H1 (cell line): ENCODE results near the gene PLCB1. TPM values are rescaled to one million over a fixed set of nuclear protein-coding genes. Genes with fewer than 3 reads are reported as not detected.

ENCODE experiments used
- CTCF ChIA-PET: fragments of 300-600 bp; sonication (Branson Sonifier 250); formaldehyde crosslinking; loops from one replicate; lab custom pipeline; 2021; ENCODE audit not compliant: partially characterized antibody; lab: Charles Lee
- POLR2A ChIA-PET: fragments of 300-600 bp; sonication (Branson Sonifier 250); formaldehyde crosslinking; loops from one replicate; lab custom pipeline; 2021; ENCODE audit warnings: inconsistent platforms; ENCODE audit not compliant: partially characterized antibody; lab: Charles Lee
- DNase-seq, 2 experiments: peaks; one replicate each; pipeline versions ENCODE4 v3.0.0 to v3.0.0-alpha.2; 2010 to 2022; ENCODE audit warnings: low spot score in 2 of 2, low read depth in 1 of 2, mixed read lengths in 1 of 2
- FAIRE-seq: peaks from 2 replicates; lab custom pipeline; 2011; peaks lifted over from hg19 to GRCh38; lab: Jason Lieb, UNC
- H2AFZ ChIP-seq: 2 replicates; pipeline ENCODE4 v1.8.1; 2012; ENCODE audit warnings: low read length, inconsistent platforms
- H2AK5ac ChIP-seq: 2 replicates; pipeline ENCODE4 v1.6.1; 2013; ENCODE audit warnings: low read depth, low read length
- H2BK120ac ChIP-seq: replicated peaks from 2 replicates; pipeline ENCODE3; 2013; ENCODE audit warnings: low read depth, low read length, inconsistent platforms
- H2BK12ac ChIP-seq: 2 replicates; pipeline ENCODE4 v1.6.1; 2013; ENCODE audit warnings: low read depth, low read length
- H2BK15ac ChIP-seq: 2 replicates; pipeline ENCODE4 v1.6.1; 2013; ENCODE audit warnings: low read length
- H2BK20ac ChIP-seq: 2 replicates; pipeline ENCODE4 v1.6.1; 2013; ENCODE audit warnings: low read length
- H2BK5ac ChIP-seq: 2 replicates; pipeline ENCODE4 v1.6.1; 2013; ENCODE audit warnings: low read depth, low read length
- H3K14ac ChIP-seq: 2 replicates; pipeline ENCODE4 v1.6.1; 2013; ENCODE audit warnings: inconsistent platforms; ENCODE audit not compliant: insufficient read length
- H3K18ac ChIP-seq: 2 replicates; pipeline ENCODE4 v1.6.1; 2013; ENCODE audit warnings: low read length; ENCODE audit errors: extremely low read depth
- H3K23ac ChIP-seq: 2 replicates; pipeline ENCODE4 v1.6.1; 2013; ENCODE audit warnings: inconsistent platforms; ENCODE audit not compliant: insufficient read length
- H3K23me2 ChIP-seq: 2 replicates; pipeline ENCODE4 v1.6.1; 2013; ENCODE audit warnings: low read depth, low read length
- H3K27ac ChIP-seq: 2 replicates; pipeline ENCODE4 v1.6.1; 2011; ENCODE audit warnings: low read depth, low read length, inconsistent platforms
- H3K27me3 ChIP-seq, 4 experiments: replicated peaks in 1 of 4; 1 replicate in 1 of 4; 2 replicates in 3 of 4; pipeline versions ENCODE4 v1.6.1 to v1.8.1; 2011 to 2013; ENCODE audit warnings: low read length in 3 of 4, mild to moderate bottlenecking in 3 of 4, inconsistent platforms in 2 of 4, mixed read lengths in 2 of 4, moderate library complexity in 1 of 4; ENCODE audit not compliant: control insufficient read depth in 3 of 4, insufficient read depth in 3 of 4; ENCODE audit errors: extremely low read depth in 1 of 4
- H3K36me3 ChIP-seq, 4 experiments: 2 replicates each; pipeline versions ENCODE4 v1.6.1 to v1.8.1; 2011 to 2013; ENCODE audit warnings: mild to moderate bottlenecking in 4 of 4, low read length in 3 of 4, moderate library complexity in 2 of 4, control low read depth in 1 of 4, inconsistent platforms in 1 of 4; ENCODE audit not compliant: insufficient read depth in 4 of 4, control insufficient read depth in 2 of 4
- H3K4ac ChIP-seq: replicated peaks from 2 replicates; pipeline ENCODE3; 2013; ENCODE audit warnings: low read length, low read depth, mixed read lengths, inconsistent platforms; ENCODE audit not compliant: insufficient read length
- H3K4me1 ChIP-seq, 4 experiments: replicated peaks in 1 of 4; 1 replicate in 1 of 4; 2 replicates in 3 of 4; pipeline versions ENCODE4 v1.6.1 to v1.8.1; 2011 to 2013; ENCODE audit warnings: low read length in 3 of 4, inconsistent platforms in 2 of 4, mixed read lengths in 1 of 4; ENCODE audit not compliant: insufficient read depth in 4 of 4, control insufficient read depth in 3 of 4
- H3K4me2 ChIP-seq, 2 experiments: 2 replicates each; pipeline versions ENCODE4 v1.6.1 to v1.8.1; 2011 to 2013; ENCODE audit warnings: low read depth in 2 of 2, low read length in 2 of 2, control low read depth in 1 of 2, inconsistent platforms in 1 of 2, mild to moderate bottlenecking in 1 of 2; ENCODE audit not compliant: insufficient read depth in 1 of 2
- H3K4me3 ChIP-seq, 4 experiments: fragments of 200-600, 300-600 bp in 1 of 4; sonication (generic), shearing (Covaris generic), sonication (Bioruptor Twin) in 1 of 4; 2 replicates each; pipeline versions ENCODE4 v1.5.1 to v1.8.1; 2011 to 2016; ENCODE audit warnings: low read length in 4 of 4, low read depth in 3 of 4, control low read depth in 2 of 4, inconsistent platforms in 2 of 4, mild to moderate bottlenecking in 2 of 4, mixed read lengths in 1 of 4, moderate library complexity in 1 of 4; ENCODE audit not compliant: insufficient read depth in 2 of 4; ENCODE audit errors: extremely low read depth in 1 of 4
- H3K56ac ChIP-seq: replicated peaks from 2 replicates; pipeline ENCODE3; 2013; ENCODE audit warnings: low read depth, mild to moderate bottlenecking, mixed read lengths, low read length, inconsistent platforms; ENCODE audit not compliant: insufficient read length
- H3K79me1 ChIP-seq: 2 replicates; pipeline ENCODE4 v1.6.1; 2013; ENCODE audit warnings: low read depth, low read length, control low read depth
- H3K79me2 ChIP-seq, 2 experiments: 2 replicates each; pipeline versions ENCODE4 v1.6.1 to v1.8.1; 2012 to 2013; ENCODE audit warnings: low read length in 2 of 2, mild to moderate bottlenecking in 2 of 2, inconsistent platforms in 1 of 2; ENCODE audit not compliant: insufficient read depth in 2 of 2, control insufficient read depth in 1 of 2
- H3K9ac ChIP-seq, 4 experiments: replicated peaks in 1 of 4; 1 replicate in 1 of 4; 2 replicates in 3 of 4; pipeline versions ENCODE4 v1.6.1 to v1.8.1; 2011 to 2013; ENCODE audit warnings: low read depth in 3 of 4, low read length in 3 of 4, control low read depth in 2 of 4, mild to moderate bottlenecking in 2 of 4, moderate library complexity in 2 of 4, inconsistent platforms in 1 of 4; ENCODE audit errors: extremely low read depth in 1 of 4
- H3K9me3 ChIP-seq, 2 experiments: 2 replicates each; pipeline versions ENCODE4 v1.6.1 to v1.8.1; 2012 to 2013; ENCODE audit warnings: mild to moderate bottlenecking in 2 of 2, moderate library complexity in 2 of 2, control low read depth in 1 of 2, inconsistent platforms in 1 of 2, low read depth in 1 of 2, low read length in 1 of 2, mixed read lengths in 1 of 2; ENCODE audit not compliant: insufficient read depth in 2 of 2
- H4K20me1 ChIP-seq, 2 experiments: replicated peaks in 1 of 2; 2 replicates each; pipeline versions ENCODE3 to v1.8.1; 2011 to 2013; ENCODE audit warnings: inconsistent platforms in 2 of 2, low read length in 2 of 2, mild to moderate bottlenecking in 1 of 2; ENCODE audit not compliant: insufficient read depth in 2 of 2, control insufficient read depth in 1 of 2
- H4K5ac ChIP-seq: 2 replicates; pipeline ENCODE4 v1.6.1; 2013; ENCODE audit warnings: low read length, low read depth, mixed read lengths, inconsistent platforms; ENCODE audit not compliant: insufficient read length
- H4K8ac ChIP-seq: 2 replicates; pipeline ENCODE4 v1.8.0; 2013; ENCODE audit warnings: mild to moderate bottlenecking, moderate library complexity, low read length, inconsistent platforms; ENCODE audit not compliant: insufficient read depth; ENCODE audit errors: extremely low read depth
- H4K91ac ChIP-seq: replicated peaks from 2 replicates; pipeline ENCODE3; 2013; ENCODE audit warnings: low read length, mixed read lengths, inconsistent platforms; ENCODE audit not compliant: insufficient read length
- BACH1 ChIP-seq: IDR thresholded peaks from 2 replicates; pipeline ENCODE4 v1.6.1; 2012; ENCODE audit warnings: low read length, improper control_type of control experiment
- CBX8 ChIP-seq: fragments of 300-800, 300-1000 bp; sonication (generic); IDR thresholded peaks from 2 replicates; pipeline ENCODE4 v1.7.1; 2016; ENCODE audit warnings: low read depth, low read length, borderline replicate concordance
- EGR1 ChIP-seq: IDR thresholded peaks from 2 replicates; pipeline ENCODE4 v1.6.1; 2011; ENCODE audit warnings: low read depth, low read length, borderline replicate concordance
- EZH2 ChIP-seq: fragments of 200-600 bp; sonication (generic); IDR thresholded peaks from 2 replicates; pipeline ENCODE4 v1.7.1; 2012; ENCODE audit warnings: low read depth, mild to moderate bottlenecking, moderate library complexity, low read length, inconsistent platforms; ENCODE audit not compliant: severe bottlenecking
- FOSL1 ChIP-seq: IDR thresholded peaks from 2 replicates; pipeline ENCODE4 v1.6.1; 2011; ENCODE audit warnings: mild to moderate bottlenecking, low read depth, low read length, moderate library complexity; ENCODE audit not compliant: insufficient read depth
- GTF2F1 ChIP-seq: IDR thresholded peaks from 2 replicates; pipeline ENCODE4 v1.6.1; 2012; ENCODE audit warnings: low read depth, low read length, improper control_type of control experiment, borderline replicate concordance
- MAX ChIP-seq: IDR thresholded peaks from 2 replicates; pipeline ENCODE4 v1.6.1; 2012; ENCODE audit warnings: inconsistent platforms
- RAD21 ChIP-seq, 2 experiments: IDR thresholded peaks in 1 of 2; conservative IDR thresholded peaks in 1 of 2; 2 replicates each; pipeline ENCODE4 v1.6.1; 2011; ENCODE audit warnings: low read depth in 2 of 2, low read length in 2 of 2, improper control_type of control experiment in 1 of 2, inconsistent platforms in 1 of 2, mild to moderate bottlenecking in 1 of 2, moderate library complexity in 1 of 2
- SAP30 ChIP-seq: fragments of 300-600 bp; sonication (generic); IDR thresholded peaks from 2 replicates; pipeline ENCODE4 v1.7.1; 2012; ENCODE audit warnings: low read length, moderate library complexity, mild to moderate bottlenecking, inconsistent platforms; ENCODE audit not compliant: insufficient read depth, insufficient replicate concordance
- SP1 ChIP-seq: IDR thresholded peaks from 2 replicates; pipeline ENCODE4 v1.6.1; 2011; ENCODE audit warnings: low read depth, low read length
- SP4 ChIP-seq: IDR thresholded peaks from 2 replicates; pipeline ENCODE4 v1.6.1; 2012; ENCODE audit warnings: low read length, inconsistent platforms
- TCF12 ChIP-seq: IDR thresholded peaks from 2 replicates; pipeline ENCODE4 v1.6.1; 2011; ENCODE audit warnings: low read depth, mild to moderate bottlenecking, low read length
- TEAD4 ChIP-seq: IDR thresholded peaks from 2 replicates; pipeline ENCODE4 v1.6.1; 2012; ENCODE audit warnings: low read depth, low read length, inconsistent platforms, mixed read lengths
- WGBS, 2 experiments: shearing (Covaris generic) in 1 of 2; methylation state at CpG; one replicate each; pipeline versions ENCODE4 v1.1.6 to v1.1.7; 2013 to 2015; ENCODE audit warnings: low lambda C conversion rate in 2 of 2, mixed read lengths in 2 of 2, inconsistent platforms in 1 of 2, low coverage in 1 of 2, missing lambda C conversion rate in 1 of 2; ENCODE audit not compliant: insufficient replicate concordance in 2 of 2, insufficient coverage in 1 of 2, insufficient read length in 1 of 2; ENCODE audit errors: extremely low coverage in 1 of 2, missing lambda C conversion rate in 1 of 2; 5-methylcytosine and 5-hydroxymethylcytosine counted together
- polyA plus RNA-seq, 7 experiments: library from polyadenylated mRNA; depleted of rRNA in 3 of 7; stranded (reverse) in 5 of 7; unstranded in 2 of 7; fragments of >200 nt in 5 of 7; fragments of 200-250 nt in 2 of 7; gene quantifications; 1 replicate in 5 of 7; 2 replicates in 1 of 7; 4 replicates in 1 of 7; pipeline versions ENCODE4 v1.2.1 to v1.2.3, GENCODE V29; 2011 to 2013; ENCODE audit warnings: missing spikeins in 2 of 7, mixed read lengths in 2 of 7
- total RNA-seq: library from RNA; stranded (reverse); fragmentation: NEBNext Ultra II Directional; extraction: Animal tissue kit (Norgen Biotek cat#: 25700); gene quantifications from 2 replicates; pipeline ENCODE4 v1.2.1, GENCODE V29; 2021

Gene PLCB1
- total and polyA plus RNA-seq, 2 of the 8 experiments (the other 6 are each of a cell fraction or from before 2014, with no cell fraction given) = 2.6 to 9.1 TPM

- H2BK12ac ChIP-seq = no peak overlapping the region
- no peak overlapping the region for H3K56ac ChIP-seq
- no peak for FAIRE-seq
- DNase-seq = no peak
- no peak overlapping the region for H2BK5ac ChIP-seq
- H3K36me3 ChIP-seq = no peaks in the 10 kb centered on the region
- H2BK15ac ChIP-seq = no peak overlapping the region
- no peaks in the 10 kb centered on the region for H3K23me2 ChIP-seq
- no peak overlapping the region; the same call in 1 of the 2 replicates for H2AK5ac ChIP-seq
- peaks cover 4 to 17% (median 12%) of the 10 kb centered on the region in 4 experiments for H3K4me1 ChIP-seq
- no peak overlapping the region for H3K4ac ChIP-seq
- POLR2A ChIA-PET = no interaction called here
- H3K23ac ChIP-seq = no peak overlapping the region
- no peak overlapping the region for H3K14ac ChIP-seq
- no peak overlapping the region for H2BK120ac ChIP-seq
- no peak overlapping the region for H3K4me3 ChIP-seq
- H3K9ac ChIP-seq = no peak overlapping the region; a peak in 1 of 7 replicates
- H2AFZ ChIP-seq = no peak overlapping the region
- H3K79me1 ChIP-seq = no peaks in the 10 kb centered on the region
- H3K79me2 ChIP-seq = no peaks in the 10 kb centered on the region
- no peak overlapping the region for H3K4me2 ChIP-seq
- CTCF ChIA-PET = interaction anchor here (1.1 to 3.2 kb wide), 3 partner anchors 16 to 587 kb away, joined by 3 to 13 read pairs (median 4); no protein-coding TSS in a partner anchor
- H3K18ac ChIP-seq = no peak overlapping the region
- no peaks in the 10 kb centered on the region for H4K20me1 ChIP-seq
- H3K27ac ChIP-seq = no peak overlapping the region
- 87% methylated on average over 6 of the region's 6 CpGs; no CpG with 5 or more reads in 1 of the 2 experiments for WGBS, 2 experiments
- H2BK20ac ChIP-seq = no peak overlapping the region
- H4K8ac ChIP-seq = no peak overlapping the region
- no peaks in the 10 kb centered on the region for H3K9me3 ChIP-seq
- H4K91ac ChIP-seq = no peak overlapping the region
- H4K5ac ChIP-seq = no peak overlapping the region
- H3K27me3 ChIP-seq = no peaks in the 10 kb centered on the region
- no peak for TF ChIP-seq FOSL1
- TF ChIP-seq GTF2F1 = no peak
- TF ChIP-seq RAD21 (IDR thresholded peaks at IDR 0.05 in 1 of 2, conservative IDR thresholded peaks at IDR 0.05 in 1 of 2; ENCODE audit: low read depth in 2 of 2, low read length in 2 of 2) = no peak
- TF ChIP-seq SP1 = no peak
- TF ChIP-seq SAP30 = no peak
- TF ChIP-seq SP4 = no peak
- TF ChIP-seq TCF12 = no peak
- TF ChIP-seq EGR1 = no peak
- TF ChIP-seq MAX = no peak
- TF ChIP-seq TEAD4 = no peak
- no peak for TF ChIP-seq BACH1
- TF ChIP-seq CBX8 = no peak
- no peak for TF ChIP-seq EZH2
Measured at GRCh38 chr20:8805737-8806442, 673.8 kb downstream of the PLCB1 start.
